Activated B cell treated with CpG ODN at 0.5 μM for 24 hours (primary cell): ENCODE results near the gene WEE1. TPM values are rescaled to one million over a fixed set of nuclear protein-coding genes. Genes with fewer than 3 reads are reported as not detected.
A peak's percentile ranks its signal among the peaks of the same experiment; 100 is the strongest.

Experiments
- ATAC-seq: fragments of 200-7000 bp; cut with Tn5 transposase; one replicate; pipeline ENCODE4 v1.10.0; 2021; ENCODE audit warnings: low read depth, mild to moderate bottlenecking, moderate library complexity
- CTCF ChIA-PET: fragments of 350-600 bp; sonication (Branson Sonifier 250); formaldehyde crosslinking; loops from one replicate; lab custom pipeline; 2021; ENCODE audit warnings: antibody characterized with exemption; lab: Charles Lee
- POLR2A ChIA-PET: fragments of 350-600 bp; sonication (Branson Sonifier 250); formaldehyde crosslinking; loops from one replicate; lab custom pipeline; 2021; ENCODE audit warnings: antibody characterized with exemption; lab: Charles Lee
- DNase-seq: peaks from one replicate; pipeline ENCODE4 v3.0.0; 2022
- H3K27ac Mint-ChIP-seq: one replicate; pipeline ENCODE4 v1.8.0; 2020; ENCODE audit warnings: mixed read lengths
- H3K27me3 Mint-ChIP-seq: one replicate; pipeline ENCODE4 v1.8.0; 2021; ENCODE audit warnings: mixed read lengths
- H3K36me3 Mint-ChIP-seq: one replicate; pipeline ENCODE4 v1.8.0; 2021; ENCODE audit warnings: low read depth, mixed read lengths
- H3K4me1 Mint-ChIP-seq: one replicate; pipeline ENCODE4 v1.8.0; 2021; ENCODE audit warnings: mixed read lengths
- H3K4me3 Mint-ChIP-seq: one replicate; pipeline ENCODE4 v1.8.0; 2020; ENCODE audit warnings: mild to moderate bottlenecking, mixed read lengths
- H3K9me3 Mint-ChIP-seq: one replicate; pipeline ENCODE4 v1.8.0; 2020; ENCODE audit warnings: mixed read lengths
- intact Hi-C: fragments of 100-400 bp; cut with micrococcal nuclease; formaldehyde crosslinking; loops from one replicate; pipeline ENCODE4 v1.15.1; 2024
- total RNA-seq: library from RNA; stranded (reverse); gene quantifications from 2 replicates; pipeline ENCODE4 v1.2.3, GENCODE V29; 2022
- TF ChIP-seq, protein P1 (sequence below): fragments of 200-600 bp; IDR thresholded peaks from one replicate; pipeline ENCODE4 v1.8.0; 2022; ENCODE audit warnings: antibody characterized with exemption, mild to moderate bottlenecking

The WEE1 gene
- total RNA-seq, 1 donor from 2014 or later, result 33.7 TPM

DNA sequence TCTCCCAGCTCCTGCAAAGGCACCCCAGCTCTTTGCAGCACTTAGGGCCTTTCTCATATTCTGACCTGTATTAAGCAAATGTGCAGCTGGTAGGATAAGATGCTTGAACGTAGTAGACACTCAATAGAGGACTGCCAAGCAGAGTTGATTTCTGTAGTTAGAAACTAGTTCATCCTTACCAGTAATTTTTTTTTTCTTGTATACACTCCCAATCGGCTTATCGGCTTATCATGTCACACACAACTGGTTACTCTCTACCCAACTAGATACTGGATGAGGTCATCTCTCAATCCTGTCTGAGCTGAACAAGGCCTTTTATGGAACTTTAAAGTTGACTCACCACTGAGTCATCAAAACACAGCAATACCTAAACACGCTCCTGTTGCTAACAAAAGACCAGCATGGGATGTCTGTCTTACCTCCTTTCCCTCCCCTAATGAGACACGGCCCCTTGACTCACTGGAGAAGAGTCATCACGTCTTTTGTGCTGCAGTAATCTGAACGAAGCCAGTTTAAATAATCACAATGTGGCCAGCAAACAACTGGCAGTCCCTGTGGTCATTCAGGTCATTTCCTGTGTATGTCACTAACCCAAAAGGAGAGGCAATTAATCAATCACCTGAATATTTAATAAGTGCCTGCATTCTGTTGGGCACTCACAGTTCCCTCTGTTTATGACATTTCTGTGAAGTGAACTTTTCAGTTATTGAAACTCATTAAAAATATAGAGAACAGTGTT lies 7.5 kb upstream of the WEE1 start:
- Mint-ChIP-seq H3K4me1 (peaks cover 40% of the 10 kb centered on the region), H3K9me3 (peaks cover 12% of the 10 kb centered on the region), H3K27ac (peak overlapping the region; percentile 80), H3K27me3 (no peaks in the 10 kb centered on the region), H3K36me3 (peaks cover 7% of the 10 kb centered on the region), H3K4me3 (peak overlapping the region; percentile 12)
- TF ChIP-seq, protein P1, sequence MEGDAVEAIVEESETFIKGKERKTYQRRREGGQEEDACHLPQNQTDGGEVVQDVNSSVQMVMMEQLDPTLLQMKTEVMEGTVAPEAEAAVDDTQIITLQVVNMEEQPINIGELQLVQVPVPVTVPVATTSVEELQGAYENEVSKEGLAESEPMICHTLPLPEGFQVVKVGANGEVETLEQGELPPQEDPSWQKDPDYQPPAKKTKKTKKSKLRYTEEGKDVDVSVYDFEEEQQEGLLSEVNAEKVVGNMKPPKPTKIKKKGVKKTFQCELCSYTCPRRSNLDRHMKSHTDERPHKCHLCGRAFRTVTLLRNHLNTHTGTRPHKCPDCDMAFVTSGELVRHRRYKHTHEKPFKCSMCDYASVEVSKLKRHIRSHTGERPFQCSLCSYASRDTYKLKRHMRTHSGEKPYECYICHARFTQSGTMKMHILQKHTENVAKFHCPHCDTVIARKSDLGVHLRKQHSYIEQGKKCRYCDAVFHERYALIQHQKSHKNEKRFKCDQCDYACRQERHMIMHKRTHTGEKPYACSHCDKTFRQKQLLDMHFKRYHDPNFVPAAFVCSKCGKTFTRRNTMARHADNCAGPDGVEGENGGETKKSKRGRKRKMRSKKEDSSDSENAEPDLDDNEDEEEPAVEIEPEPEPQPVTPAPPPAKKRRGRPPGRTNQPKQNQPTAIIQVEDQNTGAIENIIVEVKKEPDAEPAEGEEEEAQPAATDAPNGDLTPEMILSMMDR, result no peak
- ChIA-PET CTCF (interaction anchor here (1.0 kb wide), 1 partner anchor 182 kb away, joined by 4 read pairs; no protein-coding TSS in a partner anchor), POLR2A (interaction anchor here (0.6 to 2.4 kb wide), 4 partner anchors 18 to 396 kb away, joined by 5 to 12 read pairs (median 6); no protein-coding TSS in a partner anchor)
- DNase-seq (no peak), ATAC-seq (peak; percentile 81)
- intact Hi-C loops, result no loop called here

GRCh38 chr11:9566561-9567063 lies 6.9 kb upstream of the WEE1 start:
- ChIA-PET CTCF (interaction anchor here (1.0 kb wide), 1 partner anchor 181 kb away, joined by 4 read pairs; no protein-coding TSS in a partner anchor), POLR2A (interaction anchor here (0.6 to 2.4 kb wide), 4 partner anchors 19 to 396 kb away, joined by 3 to 12 read pairs (median 6); no protein-coding TSS in a partner anchor)
- Mint-ChIP-seq H3K36me3 (peaks cover 3% of the 10 kb centered on the region), H3K4me3 (no peak overlapping the region), H3K9me3 (peaks cover 6% of the 10 kb centered on the region), H3K27ac (peak overlapping the region; percentile 80), H3K27me3 (no peaks in the 10 kb centered on the region), H3K4me1 (peaks cover 46% of the 10 kb centered on the region)
- intact Hi-C loops, result no loop called here
- DNase-seq (no peak), ATAC-seq (no peak)
- TF ChIP-seq, protein P1, result no peak

- H3K36me3 Mint-ChIP-seq, result no peaks in the 10 kb centered on the region
- no peak for DNase-seq
- H3K4me1 Mint-ChIP-seq, result peaks cover 53% of the 10 kb centered on the region
- ChIA-PET CTCF (interaction anchor here (1.5 kb wide), 1 partner anchor 33 kb away, joined by 4 read pairs; no protein-coding TSS in a partner anchor), POLR2A (interaction anchor here (0.7 to 2.4 kb wide), 3 partner anchors 20 to 179 kb away, joined by 3 to 12 read pairs (median 3); no protein-coding TSS in a partner anchor)
- H3K4me3 Mint-ChIP-seq, result no peak overlapping the region
- ATAC-seq, result no peak
- TF ChIP-seq, protein P1, result no peak
- H3K27ac Mint-ChIP-seq, result no peak overlapping the region
- intact Hi-C loops, result no loop called here
- no peaks in the 10 kb centered on the region for H3K9me3 Mint-ChIP-seq
- no peaks in the 10 kb centered on the region for H3K27me3 Mint-ChIP-seq
Measured at GRCh38 chr11:9567401-9567800, 6.1 kb upstream of the WEE1 start.

- DNase-seq (no peak), ATAC-seq (no peak)
- ChIA-PET CTCF (interaction anchor here (1.0 to 1.5 kb wide), 2 partner anchors 33 to 36 kb away, joined by 4 to 5 read pairs; no protein-coding TSS in a partner anchor), POLR2A (interaction anchor here (1.3 kb wide), 1 partner anchor 33 kb away, joined by 4 read pairs; no protein-coding TSS in a partner anchor)
- intact Hi-C loops, result no loop called here
- TF ChIP-seq, protein P1, result no peak
- no peaks in the 10 kb centered on the region for H3K9me3 Mint-ChIP-seq
- H3K27me3 Mint-ChIP-seq, result no peaks in the 10 kb centered on the region
- H3K27ac Mint-ChIP-seq, result peak overlapping the region; percentile 89
- H3K4me1 Mint-ChIP-seq, result peaks cover 53% of the 10 kb centered on the region
- no peaks in the 10 kb centered on the region for H3K36me3 Mint-ChIP-seq
- peak overlapping the region; percentile 68 for H3K4me3 Mint-ChIP-seq
Measured at GRCh38 chr11:9568161-9568853, 5.2 kb upstream of the WEE1 start.
